GM23338 (cell line): ENCODE results near the gene CCDC60. TPM values are rescaled to one million over a fixed set of nuclear protein-coding genes. Genes with fewer than 3 reads are reported as not detected.

Source experiments
- ATAC-seq: fragments of 200-7000 bp; cut with Tn5 transposase; 3 replicates; pipeline ENCODE4 v1.9.1; 2020
- DNase-seq: peaks from one replicate; pipeline ENCODE4 v3.0.0-alpha.2; 2015; ENCODE audit warnings: low spot score
- H2AFZ ChIP-seq: fragments of 200-600 bp; sonication (generic); 2 replicates; pipeline ENCODE4 v1.8.0; 2016; ENCODE audit warnings: antibody characterized with exemption, mild to moderate bottlenecking, moderate library complexity
- H3F3A ChIP-seq: fragments of 200-600 bp; sonication (generic); replicated peaks from 2 replicates; pipeline ENCODE4 v1.8.0; 2017; ENCODE audit warnings: antibody characterized with exemption, mixed run types, low read depth
- H3K27ac ChIP-seq: fragments of 200-600 bp; sonication (generic); 2 replicates; pipeline ENCODE4 v1.6.1; 2016; ENCODE audit warnings: low read depth
- H3K27me3 ChIP-seq: fragments of 200-600 bp; sonication (generic); 2 replicates; pipeline ENCODE4 v1.8.0; 2016; ENCODE audit warnings: mild to moderate bottlenecking, mixed run types, moderate library complexity; ENCODE audit not compliant: insufficient read depth
- H3K36me3 ChIP-seq: fragments of 200-600 bp; sonication (generic); 2 replicates; pipeline ENCODE4 v1.8.0; 2016; ENCODE audit warnings: mild to moderate bottlenecking; ENCODE audit not compliant: insufficient read depth
- H3K4me1 ChIP-seq: fragments of 200-600 bp; sonication (generic); 2 replicates; pipeline ENCODE4 v1.8.0; 2016; ENCODE audit warnings: mild to moderate bottlenecking, moderate library complexity; ENCODE audit not compliant: insufficient read depth
- H3K4me2 ChIP-seq: fragments of 200-600 bp; sonication (generic); 2 replicates; pipeline ENCODE4 v1.7.1; 2017; ENCODE audit warnings: mixed run types
- H3K4me3 ChIP-seq: fragments of 200-600 bp; sonication (generic); 2 replicates; pipeline ENCODE4 v1.6.1; 2016; ENCODE audit warnings: mixed run types
- H3K79me2 ChIP-seq: fragments of 200-600 bp; sonication (generic); replicated peaks from 2 replicates; pipeline ENCODE4 v1.8.0; 2017; ENCODE audit warnings: mild to moderate bottlenecking; ENCODE audit not compliant: insufficient read depth
- H3K9me2 ChIP-seq: fragments of 200-600 bp; sonication (generic); 2 replicates; pipeline ENCODE4 v1.8.0; 2017; ENCODE audit not compliant: insufficient read depth
- H4K20me1 ChIP-seq: fragments of 200-600 bp; sonication (generic); replicated peaks from 2 replicates; pipeline ENCODE4 v1.8.0; 2017; ENCODE audit warnings: mild to moderate bottlenecking; ENCODE audit not compliant: insufficient read depth
- H3K27ac Mint-ChIP-seq: 2 replicates; pipeline ENCODE4 v1.8.0; 2020; ENCODE audit warnings: inconsistent platforms, mild to moderate bottlenecking, moderate library complexity, mixed read lengths
- H3K27me3 Mint-ChIP-seq: 3 replicates; pipeline ENCODE4 v1.8.0; 2022; ENCODE audit warnings: low read depth, mild to moderate bottlenecking, moderate library complexity, mixed read lengths, inconsistent platforms; ENCODE audit not compliant: insufficient read depth, poor library complexity
- H3K36me3 Mint-ChIP-seq: 3 replicates; pipeline ENCODE4 v1.8.0; 2021; ENCODE audit warnings: low read depth, mild to moderate bottlenecking, inconsistent platforms, moderate library complexity, mixed read lengths
- H3K4me1 Mint-ChIP-seq: 3 replicates; pipeline ENCODE4 v1.8.0; 2020; ENCODE audit warnings: mild to moderate bottlenecking, inconsistent platforms, mixed read lengths
- H3K4me3 Mint-ChIP-seq: 3 replicates; pipeline ENCODE4 v1.8.0; 2021; ENCODE audit warnings: moderate library complexity, mild to moderate bottlenecking, inconsistent platforms, mixed read lengths
- H3K9me3 Mint-ChIP-seq: 3 replicates; pipeline ENCODE4 v1.8.0; 2020; ENCODE audit warnings: moderate library complexity, mild to moderate bottlenecking, inconsistent platforms, mixed read lengths
- CREB1 ChIP-seq: fragments of 250-450 bp; sonication (Bioruptor Pico); IDR thresholded peaks from 2 replicates; pipeline ENCODE4 v1.5.0; 2020; ENCODE audit warnings: low read depth, mild to moderate bottlenecking, moderate library complexity
- CTCF ChIP-seq, 2 experiments: fragments of 200-600 bp in 1 of 2; sonication (generic) in 1 of 2; conservative IDR thresholded peaks; 2 replicates each; pipeline versions ENCODE4 v1.5.1 to v1.6.1; 2016 to 2017; ENCODE audit warnings: antibody characterized with exemption in 2 of 2, low read depth in 2 of 2, mild to moderate bottlenecking in 2 of 2, moderate library complexity in 1 of 2
- NANOG ChIP-seq: IDR thresholded peaks from 2 replicates; pipeline ENCODE4 v1.6.1; 2016; ENCODE audit warnings: antibody characterized with exemption, borderline replicate concordance
- STAT1 ChIP-seq: IDR thresholded peaks from one replicate; pipeline ENCODE4 v1.6.1; 2016; ENCODE audit warnings: antibody characterized with exemption; ENCODE audit not compliant: unreplicated experiment
- ZNF331 ChIP-seq: fragments of 250-450 bp; sonication (Bioruptor Pico); IDR thresholded peaks from 2 replicates; pipeline ENCODE4 v1.5.0; 2020; ENCODE audit warnings: low read depth, mild to moderate bottlenecking, moderate library complexity
- polyA plus RNA-seq: library from polyadenylated mRNA; unstranded; fragments of >200 nt; fragmentation: Nextera tagmentation; extraction: Ambion mirVana; gene quantifications from 2 replicates; pipeline ENCODE4 v1.2.1, GENCODE V29; 2016
- total RNA-seq: library from RNA; depleted of rRNA; stranded (reverse); fragments of >200 nt; shearing (Covaris generic); gene quantifications from 2 replicates; pipeline ENCODE4 v1.2.3, GENCODE V29; 2014
- TF ChIP-seq, protein P1 (sequence below): IDR thresholded peaks from 2 replicates; pipeline ENCODE4 v1.6.1; 2016; ENCODE audit warnings: antibody characterized with exemption
- TF ChIP-seq, protein P2 (sequence below): fragments of 250-450 bp; sonication (Bioruptor Pico); IDR thresholded peaks from 2 replicates; pipeline ENCODE4 v1.5.0; 2020; ENCODE audit warnings: mild to moderate bottlenecking, moderate library complexity

CCDC60 gene
- total and polyA plus RNA-seq, 2 experiments from 2014 or later: 0.53 TPM; not detected in 1

DNA sequence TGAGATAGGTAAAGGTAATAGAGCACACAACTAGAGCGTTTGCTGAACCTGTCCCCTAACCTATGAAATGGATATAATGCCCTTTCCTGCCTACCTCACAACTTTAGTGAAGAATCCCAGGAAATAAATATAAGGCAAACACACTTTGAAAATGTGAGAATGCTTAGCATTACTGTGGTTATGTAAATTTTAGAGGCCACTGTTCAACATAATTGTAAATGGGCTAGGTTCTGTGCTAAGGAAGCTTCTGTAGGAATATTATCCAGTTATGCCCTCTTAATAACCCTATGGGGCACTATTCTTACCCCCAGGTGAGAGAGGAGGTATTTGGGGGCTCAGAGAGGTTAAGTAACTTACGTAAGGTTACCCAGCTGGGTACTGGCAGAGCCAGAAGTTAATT lies 166.5 kb downstream of the CCDC60 start:
- peaks cover 2% of the 10 kb centered on the region for H3K27me3 Mint-ChIP-seq
- no peaks in the 10 kb centered on the region for H3K36me3 Mint-ChIP-seq
- DNase-seq: no peak
- peaks cover 17% of the 10 kb centered on the region for H3K4me1 ChIP-seq
- H3K27ac Mint-ChIP-seq: no peak overlapping the region
- no peaks in the 10 kb centered on the region for H3F3A ChIP-seq
- H3K4me3 ChIP-seq: no peak overlapping the region
- H3K4me3 Mint-ChIP-seq: no peak overlapping the region
- H3K36me3 ChIP-seq: no peaks in the 10 kb centered on the region
- H3K79me2 ChIP-seq: no peaks in the 10 kb centered on the region
- H3K9me2 ChIP-seq: no peaks in the 10 kb centered on the region
- no peak overlapping the region for H3K27ac ChIP-seq
- no peaks in the 10 kb centered on the region for H3K27me3 ChIP-seq
- H2AFZ ChIP-seq: no peak overlapping the region
- H3K4me2 ChIP-seq: no peak overlapping the region
- TF ChIP-seq CREB1 (CRISPR knock-in tag) (no peak), NANOG (no peak), CTCF (conservative IDR thresholded peaks at IDR 0.05; ENCODE audit: low read depth in 2 of 2) (no peak), STAT1 (no peak)
- peaks cover 20% of the 10 kb centered on the region for H3K4me1 Mint-ChIP-seq
- no peaks in the 10 kb centered on the region for H4K20me1 ChIP-seq
- no peaks in the 10 kb centered on the region for H3K9me3 Mint-ChIP-seq
- ATAC-seq: no peak

GRCh38 chr12:119505001-119505400 lies 170.5 kb downstream of the CCDC60 start:
- Mint-ChIP-seq H3K36me3 (no peaks in the 10 kb centered on the region), H3K27ac (no peak overlapping the region), H3K9me3 (no peaks in the 10 kb centered on the region), H3K4me1 (no peaks in the 10 kb centered on the region; the same call in 2 of the 3 replicates), H3K27me3 (peaks cover 7% of the 10 kb centered on the region), H3K4me3 (no peak overlapping the region)
- H4K20me1 ChIP-seq: no peaks in the 10 kb centered on the region
- no peaks in the 10 kb centered on the region; the same call in 1 of the 2 replicates for H3K4me1 ChIP-seq
- H3K79me2 ChIP-seq: no peaks in the 10 kb centered on the region
- no peak overlapping the region for H2AFZ ChIP-seq
- DNase-seq (no peak), ATAC-seq (no peak)
- no peaks in the 10 kb centered on the region for H3K9me2 ChIP-seq
- H3K4me2 ChIP-seq: no peak overlapping the region
- no peaks in the 10 kb centered on the region for H3F3A ChIP-seq
- no peak overlapping the region for H3K4me3 ChIP-seq
- no peaks in the 10 kb centered on the region for H3K27me3 ChIP-seq
- H3K27ac ChIP-seq: no peak overlapping the region
- H3K36me3 ChIP-seq: no peaks in the 10 kb centered on the region
- TF ChIP-seq, protein P1, sequence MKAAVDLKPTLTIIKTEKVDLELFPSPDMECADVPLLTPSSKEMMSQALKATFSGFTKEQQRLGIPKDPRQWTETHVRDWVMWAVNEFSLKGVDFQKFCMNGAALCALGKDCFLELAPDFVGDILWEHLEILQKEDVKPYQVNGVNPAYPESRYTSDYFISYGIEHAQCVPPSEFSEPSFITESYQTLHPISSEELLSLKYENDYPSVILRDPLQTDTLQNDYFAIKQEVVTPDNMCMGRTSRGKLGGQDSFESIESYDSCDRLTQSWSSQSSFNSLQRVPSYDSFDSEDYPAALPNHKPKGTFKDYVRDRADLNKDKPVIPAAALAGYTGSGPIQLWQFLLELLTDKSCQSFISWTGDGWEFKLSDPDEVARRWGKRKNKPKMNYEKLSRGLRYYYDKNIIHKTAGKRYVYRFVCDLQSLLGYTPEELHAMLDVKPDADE: no peak
- TF ChIP-seq CTCF (conservative IDR thresholded peaks at IDR 0.05; ENCODE audit: low read depth in 2 of 2): no peak
- TF ChIP-seq, protein P2, sequence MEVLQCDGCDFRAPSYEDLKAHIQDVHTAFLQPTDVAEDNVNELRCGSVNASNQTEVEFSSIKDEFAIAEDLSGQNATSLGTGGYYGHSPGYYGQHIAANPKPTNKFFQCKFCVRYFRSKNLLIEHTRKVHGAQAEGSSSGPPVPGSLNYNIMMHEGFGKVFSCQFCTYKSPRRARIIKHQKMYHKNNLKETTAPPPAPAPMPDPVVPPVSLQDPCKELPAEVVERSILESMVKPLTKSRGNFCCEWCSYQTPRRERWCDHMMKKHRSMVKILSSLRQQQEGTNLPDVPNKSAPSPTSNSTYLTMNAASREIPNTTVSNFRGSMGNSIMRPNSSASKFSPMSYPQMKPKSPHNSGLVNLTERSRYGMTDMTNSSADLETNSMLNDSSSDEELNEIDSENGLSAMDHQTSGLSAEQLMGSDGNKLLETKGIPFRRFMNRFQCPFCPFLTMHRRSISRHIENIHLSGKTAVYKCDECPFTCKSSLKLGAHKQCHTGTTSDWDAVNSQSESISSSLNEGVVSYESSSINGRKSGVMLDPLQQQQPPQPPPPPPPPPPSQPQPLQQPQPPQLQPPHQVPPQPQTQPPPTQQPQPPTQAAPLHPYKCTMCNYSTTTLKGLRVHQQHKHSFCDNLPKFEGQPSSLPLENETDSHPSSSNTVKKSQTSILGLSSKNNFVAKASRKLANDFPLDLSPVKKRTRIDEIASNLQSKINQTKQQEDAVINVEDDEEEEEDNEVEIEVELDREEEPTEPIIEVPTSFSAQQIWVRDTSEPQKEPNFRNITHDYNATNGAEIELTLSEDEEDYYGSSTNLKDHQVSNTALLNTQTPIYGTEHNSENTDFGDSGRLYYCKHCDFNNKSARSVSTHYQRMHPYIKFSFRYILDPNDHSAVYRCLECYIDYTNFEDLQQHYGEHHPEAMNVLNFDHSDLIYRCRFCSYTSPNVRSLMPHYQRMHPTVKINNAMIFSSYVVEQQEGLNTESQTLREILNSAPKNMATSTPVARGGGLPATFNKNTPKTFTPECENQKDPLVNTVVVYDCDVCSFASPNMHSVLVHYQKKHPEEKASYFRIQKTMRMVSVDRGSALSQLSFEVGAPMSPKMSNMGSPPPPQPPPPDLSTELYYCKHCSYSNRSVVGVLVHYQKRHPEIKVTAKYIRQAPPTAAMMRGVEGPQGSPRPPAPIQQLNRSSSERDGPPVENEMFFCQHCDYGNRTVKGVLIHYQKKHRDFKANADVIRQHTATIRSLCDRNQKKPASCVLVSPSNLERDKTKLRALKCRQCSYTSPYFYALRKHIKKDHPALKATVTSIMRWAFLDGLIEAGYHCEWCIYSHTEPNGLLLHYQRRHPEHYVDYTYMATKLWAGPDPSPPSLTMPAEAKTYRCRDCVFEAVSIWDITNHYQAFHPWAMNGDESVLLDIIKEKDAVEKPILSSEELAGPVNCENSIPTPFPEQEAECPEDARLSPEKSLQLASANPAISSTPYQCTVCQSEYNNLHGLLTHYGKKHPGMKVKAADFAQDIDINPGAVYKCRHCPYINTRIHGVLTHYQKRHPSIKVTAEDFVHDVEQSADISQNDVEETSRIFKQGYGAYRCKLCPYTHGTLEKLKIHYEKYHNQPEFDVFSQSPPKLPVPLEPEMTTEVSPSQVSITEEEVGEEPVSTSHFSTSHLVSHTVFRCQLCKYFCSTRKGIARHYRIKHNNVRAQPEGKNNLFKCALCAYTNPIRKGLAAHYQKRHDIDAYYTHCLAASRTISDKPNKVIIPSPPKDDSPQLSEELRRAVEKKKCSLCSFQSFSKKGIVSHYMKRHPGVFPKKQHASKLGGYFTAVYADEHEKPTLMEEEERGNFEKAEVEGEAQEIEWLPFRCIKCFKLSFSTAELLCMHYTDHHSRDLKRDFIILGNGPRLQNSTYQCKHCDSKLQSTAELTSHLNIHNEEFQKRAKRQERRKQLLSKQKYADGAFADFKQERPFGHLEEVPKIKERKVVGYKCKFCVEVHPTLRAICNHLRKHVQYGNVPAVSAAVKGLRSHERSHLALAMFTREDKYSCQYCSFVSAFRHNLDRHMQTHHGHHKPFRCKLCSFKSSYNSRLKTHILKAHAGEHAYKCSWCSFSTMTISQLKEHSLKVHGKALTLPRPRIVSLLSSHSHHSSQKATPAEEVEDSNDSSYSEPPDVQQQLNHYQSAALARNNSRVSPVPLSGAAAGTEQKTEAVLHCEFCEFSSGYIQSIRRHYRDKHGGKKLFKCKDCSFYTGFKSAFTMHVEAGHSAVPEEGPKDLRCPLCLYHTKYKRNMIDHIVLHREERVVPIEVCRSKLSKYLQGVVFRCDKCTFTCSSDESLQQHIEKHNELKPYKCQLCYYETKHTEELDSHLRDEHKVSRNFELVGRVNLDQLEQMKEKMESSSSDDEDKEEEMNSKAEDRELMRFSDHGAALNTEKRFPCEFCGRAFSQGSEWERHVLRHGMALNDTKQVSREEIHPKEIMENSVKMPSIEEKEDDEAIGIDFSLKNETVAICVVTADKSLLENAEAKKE (CRISPR knock-in tag): no peak
- no peak for TF ChIP-seq ZNF331 (CRISPR knock-in tag)
